Epidermal melanocyte (primary cell): ENCODE measurements around the gene PDE6B.

Experiments
- DNase-seq: peaks from one replicate; pipeline ENCODE4 v3.0.0; 2011; ENCODE audit warnings: low spot score; ENCODE audit not compliant: insufficient read length

PDE6B gene

GRCh38 chr4:600850-601515 lies 24.4 kb upstream of the PDE6B start:
- DNase-seq: no peak

- no peak for DNase-seq
Measured at GRCh38 chr4:601612-602558, 23.5 kb upstream of the PDE6B start.

GRCh38 chr4:602559-602942 lies 22.8 kb upstream of the PDE6B start:
- no peak for DNase-seq

- no peak for DNase-seq
Measured at GRCh38 chr4:604131-604530, 21.2 kb upstream of the PDE6B start.

GRCh38 chr4:605702-606425 lies 19.5 kb upstream of the PDE6B start:
- DNase-seq: no peak

- no peak for DNase-seq
Measured at GRCh38 chr4:608236-608635, 17.1 kb upstream of the PDE6B start.

- no peak for DNase-seq
Measured at GRCh38 chr4:609400-610050, 15.8 kb upstream of the PDE6B start.

GRCh38 chr4:610411-611261 lies 14.7 kb upstream of the PDE6B start:
- DNase-seq: no peak

- DNase-seq: no peak
Measured at GRCh38 chr4:612052-612748, 13.2 kb upstream of the PDE6B start.

GRCh38 chr4:612749-613125 lies 12.6 kb upstream of the PDE6B start:
- no peak for DNase-seq

- no peak for DNase-seq
Measured at GRCh38 chr4:613126-613525, 12.2 kb upstream of the PDE6B start.

GRCh38 chr4:616091-616490 lies 9.3 kb upstream of the PDE6B start:
- no peak for DNase-seq

- no peak for DNase-seq
Measured at GRCh38 chr4:616911-617643, 8.3 kb upstream of the PDE6B start.

- no peak for DNase-seq
Measured at GRCh38 chr4:617644-618641, 7.4 kb upstream of the PDE6B start.

- DNase-seq: no peak
Measured at GRCh38 chr4:620201-620600, 5.2 kb upstream of the PDE6B start.

GRCh38 chr4:620851-621261 lies 4.5 kb upstream of the PDE6B start:
- DNase-seq: no peak

GRCh38 chr4:621296-622070 lies 3.9 kb upstream of the PDE6B start:
- no peak for DNase-seq
